IPS-20b (cell line): ENCODE results near the gene SH3D19.

Experiments used
- H3K27ac ChIP-seq: one replicate; pipeline ENCODE4 v1.5.1; 2013; ENCODE audit warnings: low read length
- H3K27me3 ChIP-seq: 2 replicates; pipeline ENCODE4 v1.6.1; 2013; ENCODE audit warnings: mild to moderate bottlenecking, low read length, inconsistent platforms; ENCODE audit not compliant: insufficient read depth
- H3K36me3 ChIP-seq: 2 replicates; pipeline ENCODE4 v1.6.1; 2013; ENCODE audit warnings: low read depth, mild to moderate bottlenecking, inconsistent platforms, low read length, moderate library complexity; ENCODE audit not compliant: insufficient read depth
- H3K4me1 ChIP-seq: 2 replicates; pipeline ENCODE4 v1.6.1; 2013; ENCODE audit warnings: mild to moderate bottlenecking, control low read depth, inconsistent platforms, low read length, moderate library complexity; ENCODE audit not compliant: insufficient read depth
- H3K4me3 ChIP-seq: 2 replicates; pipeline ENCODE4 v1.5.1; 2013; ENCODE audit warnings: mild to moderate bottlenecking, low read length, inconsistent platforms
- H3K9ac ChIP-seq: 2 replicates; pipeline ENCODE4 v1.6.1; 2013; ENCODE audit warnings: low read depth, mild to moderate bottlenecking, inconsistent platforms, low read length, moderate library complexity
- H3K9me3 ChIP-seq: 2 replicates; pipeline ENCODE4 v1.6.1; 2013; ENCODE audit warnings: mild to moderate bottlenecking, low read depth, low read length, inconsistent platforms; ENCODE audit not compliant: insufficient read depth

SH3D19 gene

GRCh38 chr4:151325111-151325948 lies at the start of gene SH3D19:
SH3D19 (minus strand) TSS chr4:151325605; CDS start chr4:151325352, 253 bp downstream.
- peak within 1 kb of the TSS; percentile 30 for H3K27ac ChIP-seq

GRCh38 chr4:151362404-151363164 lies 37.2 kb upstream of the SH3D19 start:
- no peaks in the 10 kb centered on the region for H3K27me3 ChIP-seq
- H3K4me3 ChIP-seq: no peak overlapping the region
- no peaks in the 10 kb centered on the region for H3K9me3 ChIP-seq
- H3K36me3 ChIP-seq: no peaks in the 10 kb centered on the region
- no peak overlapping the region for H3K27ac ChIP-seq
- no peak overlapping the region for H3K9ac ChIP-seq
- no peaks in the 10 kb centered on the region for H3K4me1 ChIP-seq

More at GRCh38 chr4:151325111-151325948, at the start of gene SH3D19:
- H3K4me1 ChIP-seq: peaks cover 24% of the 10 kb centered on the region
- H3K36me3 ChIP-seq: no peaks in the 10 kb centered on the region
- peak within 1 kb of the TSS; percentile 73 for H3K4me3 ChIP-seq
- H3K27me3 ChIP-seq: 0 out of 2 replicates have a peak, but pooled peaks cover 7% of the 10 kb centered on the region
- peak within 1 kb of the TSS; percentile 79 for H3K9ac ChIP-seq
- no peaks in the 10 kb centered on the region for H3K9me3 ChIP-seq

GRCh38 chr4:151361966-151362365 lies 36.6 kb upstream of the SH3D19 start:
- Histone ChIP-seq H3K4me3 (no peak overlapping the region), H3K9ac (no peak overlapping the region), H3K27me3 (no peaks in the 10 kb centered on the region), H3K9me3 (no peaks in the 10 kb centered on the region), H3K27ac (no peak overlapping the region), H3K4me1 (no peaks in the 10 kb centered on the region), H3K36me3 (no peaks in the 10 kb centered on the region)

GRCh38 chr4:151361126-151361525 lies 35.7 kb upstream of the SH3D19 start:
- Histone ChIP-seq H3K9ac (no peak overlapping the region), H3K27ac (no peak overlapping the region), H3K4me1 (no peaks in the 10 kb centered on the region), H3K36me3 (no peaks in the 10 kb centered on the region), H3K27me3 (no peaks in the 10 kb centered on the region), H3K9me3 (no peaks in the 10 kb centered on the region), H3K4me3 (no peak overlapping the region)

GRCh38 chr4:151359576-151359975 lies 34.2 kb upstream of the SH3D19 start:
- H3K9me3 ChIP-seq: no peaks in the 10 kb centered on the region
- no peak overlapping the region for H3K9ac ChIP-seq
- no peaks in the 10 kb centered on the region for H3K27me3 ChIP-seq
- no peaks in the 10 kb centered on the region for H3K4me1 ChIP-seq
- no peaks in the 10 kb centered on the region for H3K36me3 ChIP-seq
- no peak overlapping the region for H3K4me3 ChIP-seq
- no peak overlapping the region for H3K27ac ChIP-seq

- Histone ChIP-seq H3K4me1 (no peaks in the 10 kb centered on the region), H3K4me3 (no peak overlapping the region), H3K9ac (no peak overlapping the region), H3K27me3 (no peaks in the 10 kb centered on the region), H3K9me3 (no peaks in the 10 kb centered on the region), H3K36me3 (no peaks in the 10 kb centered on the region), H3K27ac (no peak overlapping the region)
Observed at GRCh38 chr4:151358266-151358665, 32.9 kb upstream of the SH3D19 start.

- H3K27ac ChIP-seq: no peak overlapping the region
- H3K9me3 ChIP-seq: no peaks in the 10 kb centered on the region
- H3K36me3 ChIP-seq: no peaks in the 10 kb centered on the region
- no peak overlapping the region for H3K9ac ChIP-seq
- H3K27me3 ChIP-seq: no peaks in the 10 kb centered on the region
- H3K4me1 ChIP-seq: no peaks in the 10 kb centered on the region
- no peak overlapping the region for H3K4me3 ChIP-seq
Observed at GRCh38 chr4:151356510-151356909, 31.1 kb upstream of the SH3D19 start.

- Histone ChIP-seq H3K27me3 (no peaks in the 10 kb centered on the region), H3K9ac (no peak overlapping the region), H3K9me3 (no peaks in the 10 kb centered on the region), H3K4me3 (no peak overlapping the region), H3K27ac (no peak overlapping the region), H3K4me1 (no peaks in the 10 kb centered on the region), H3K36me3 (no peaks in the 10 kb centered on the region)
Observed at GRCh38 chr4:151355155-151355554, 29.8 kb upstream of the SH3D19 start.

GRCh38 chr4:151347490-151348235 lies 22.3 kb upstream of the SH3D19 start:
- no peaks in the 10 kb centered on the region for H3K4me1 ChIP-seq
- H3K9me3 ChIP-seq: no peaks in the 10 kb centered on the region
- H3K27me3 ChIP-seq: no peaks in the 10 kb centered on the region
- no peak overlapping the region for H3K27ac ChIP-seq
- no peak overlapping the region for H3K9ac ChIP-seq
- H3K4me3 ChIP-seq: no peak overlapping the region
- no peaks in the 10 kb centered on the region for H3K36me3 ChIP-seq

- Histone ChIP-seq H3K9me3 (no peaks in the 10 kb centered on the region), H3K27me3 (no peaks in the 10 kb centered on the region), H3K4me1 (no peaks in the 10 kb centered on the region), H3K36me3 (no peaks in the 10 kb centered on the region), H3K27ac (no peak overlapping the region), H3K4me3 (no peak overlapping the region), H3K9ac (no peak overlapping the region)
Observed at GRCh38 chr4:151344948-151345347, 19.5 kb upstream of the SH3D19 start.

- Histone ChIP-seq H3K4me1 (no peaks in the 10 kb centered on the region), H3K36me3 (no peaks in the 10 kb centered on the region), H3K9ac (no peak overlapping the region), H3K27me3 (no peaks in the 10 kb centered on the region), H3K4me3 (no peak overlapping the region), H3K9me3 (no peaks in the 10 kb centered on the region), H3K27ac (no peak overlapping the region)
Observed at GRCh38 chr4:151340751-151341385, 15.5 kb upstream of the SH3D19 start.
